Measurements from ENCODE around the gene ASTN1. TPM values are rescaled to one million over a fixed set of nuclear protein-coding genes. Genes with fewer than 3 reads are reported as not detected.

Gene ASTN1
- total RNA-seq, 4 donors from 2014 or later: 0.11 to 0.33 (median 0.19) TPM

DNA sequence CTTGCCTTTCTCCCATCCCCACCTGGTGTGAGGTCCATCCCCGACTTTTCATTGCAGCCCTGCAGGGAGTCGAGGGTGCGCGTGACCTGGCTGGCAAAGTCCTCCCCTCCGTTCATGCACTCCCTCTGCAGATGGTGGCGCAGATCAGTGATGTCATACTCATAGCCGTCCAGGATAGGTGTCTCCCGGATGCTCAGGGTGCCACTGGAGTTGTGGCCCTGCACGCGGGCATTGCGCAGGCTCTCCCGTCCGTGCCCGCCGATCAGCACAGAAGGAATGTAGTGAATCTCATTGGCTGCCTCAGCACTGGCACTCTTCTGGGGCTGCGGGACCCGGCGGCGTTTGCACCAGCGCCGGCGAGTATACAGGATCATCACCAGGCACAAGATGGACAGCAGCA is 132.1 kb downstream of the ASTN1 start:
- H3K4me1 ChIP-seq: peaks cover 0 to 3% of the 10 kb centered on the region in 2 donors
- 93 to 95% methylated on average over 19 to 20 of the region's 22 CpGs for WGBS, 2 donors
- H3K4me3 ChIP-seq (replicated peaks in 1 of 3): no peak overlapping the region
- no peak for DNase-seq
- no peak for TF ChIP-seq POLR2A (IDR thresholded peaks at IDR 0.05)
- TF ChIP-seq, protein P1, sequence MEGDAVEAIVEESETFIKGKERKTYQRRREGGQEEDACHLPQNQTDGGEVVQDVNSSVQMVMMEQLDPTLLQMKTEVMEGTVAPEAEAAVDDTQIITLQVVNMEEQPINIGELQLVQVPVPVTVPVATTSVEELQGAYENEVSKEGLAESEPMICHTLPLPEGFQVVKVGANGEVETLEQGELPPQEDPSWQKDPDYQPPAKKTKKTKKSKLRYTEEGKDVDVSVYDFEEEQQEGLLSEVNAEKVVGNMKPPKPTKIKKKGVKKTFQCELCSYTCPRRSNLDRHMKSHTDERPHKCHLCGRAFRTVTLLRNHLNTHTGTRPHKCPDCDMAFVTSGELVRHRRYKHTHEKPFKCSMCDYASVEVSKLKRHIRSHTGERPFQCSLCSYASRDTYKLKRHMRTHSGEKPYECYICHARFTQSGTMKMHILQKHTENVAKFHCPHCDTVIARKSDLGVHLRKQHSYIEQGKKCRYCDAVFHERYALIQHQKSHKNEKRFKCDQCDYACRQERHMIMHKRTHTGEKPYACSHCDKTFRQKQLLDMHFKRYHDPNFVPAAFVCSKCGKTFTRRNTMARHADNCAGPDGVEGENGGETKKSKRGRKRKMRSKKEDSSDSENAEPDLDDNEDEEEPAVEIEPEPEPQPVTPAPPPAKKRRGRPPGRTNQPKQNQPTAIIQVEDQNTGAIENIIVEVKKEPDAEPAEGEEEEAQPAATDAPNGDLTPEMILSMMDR (IDR thresholded peaks at IDR 0.05): no peak
- no peaks in the 10 kb centered on the region for H3K9me3 ChIP-seq
- intact Hi-C loops (cut with DNase I): no loop called here
- no peaks in the 10 kb centered on the region for H3K36me3 ChIP-seq
- no peak overlapping the region for H3K27ac ChIP-seq
- H3K27me3 ChIP-seq: no peaks in the 10 kb centered on the region

- Histone ChIP-seq H3K27ac (no peak overlapping the region), H3K4me1 (no peaks in the 10 kb centered on the region), H3K9me3 (no peaks in the 10 kb centered on the region), H3K36me3 (no peaks in the 10 kb centered on the region), H3K4me3 (replicated peaks in 1 of 3) (no peak overlapping the region), H3K27me3 (no peaks in the 10 kb centered on the region)
- 85 to 95% methylated on average over 4 of the region's 4 CpGs for WGBS, 2 donors
- DNase-seq: no peak
- TF ChIP-seq, protein P1 (IDR thresholded peaks at IDR 0.05): no peak
- TF ChIP-seq POLR2A (IDR thresholded peaks at IDR 0.05): no peak
- intact Hi-C loops (cut with DNase I): no loop called here
Measured at GRCh38 chr1:177024623-177025022, 139.9 kb downstream of the ASTN1 start.

- Histone ChIP-seq H3K4me3 (replicated peaks in 1 of 3) (no peak overlapping the region), H3K27me3 (no peaks in the 10 kb centered on the region), H3K9me3 (no peaks in the 10 kb centered on the region), H3K27ac (no peak overlapping the region), H3K36me3 (no peaks in the 10 kb centered on the region), H3K4me1 (no peaks in the 10 kb centered on the region)
- TF ChIP-seq, protein P1 (IDR thresholded peaks at IDR 0.05): no peak
- TF ChIP-seq POLR2A (IDR thresholded peaks at IDR 0.05): no peak
- 75 to 93% methylated on average over 2 of the region's 3 CpGs for WGBS, 2 donors
- DNase-seq: no peak
- intact Hi-C loops (cut with DNase I): no loop called here
Measured at GRCh38 chr1:177023726-177024125, 140.8 kb downstream of the ASTN1 start.

DNA sequence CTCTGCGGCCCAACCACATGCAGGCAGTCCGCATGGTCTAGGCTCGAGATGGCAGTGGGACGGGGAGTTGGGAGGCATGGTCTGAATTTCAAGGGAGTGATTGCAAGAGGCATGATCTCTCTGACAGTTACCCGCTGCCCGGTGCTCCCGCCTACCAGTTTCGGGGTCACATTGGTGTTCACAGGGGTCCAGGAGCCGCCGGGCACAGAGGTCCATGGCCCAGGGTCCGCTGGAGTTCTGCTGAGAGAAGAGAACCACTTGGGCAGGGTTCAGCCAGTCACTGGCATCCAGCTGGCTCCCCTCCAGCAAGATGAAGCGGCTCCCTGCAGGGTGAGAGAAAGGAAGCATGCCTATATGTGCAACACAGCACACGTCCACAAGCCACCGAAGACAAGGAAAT is 141.3 kb downstream of the ASTN1 start:
- H3K27me3 ChIP-seq: no peaks in the 10 kb centered on the region
- no peaks in the 10 kb centered on the region for H3K9me3 ChIP-seq
- intact Hi-C loops (cut with DNase I): no loop called here
- TF ChIP-seq, protein P1 (IDR thresholded peaks at IDR 0.05): no peak
- no peak overlapping the region for H3K27ac ChIP-seq
- DNase-seq: no peak
- H3K36me3 ChIP-seq: no peaks in the 10 kb centered on the region
- H3K4me1 ChIP-seq: no peaks in the 10 kb centered on the region
- 75 to 83% methylated on average over 7 to 14 of the region's 14 CpGs for WGBS, 2 donors
- H3K4me3 ChIP-seq (replicated peaks in 1 of 3): no peak overlapping the region

- Histone ChIP-seq H3K4me3 (replicated peaks in 1 of 3) (no peak overlapping the region), H3K36me3 (no peaks in the 10 kb centered on the region), H3K27ac (no peak overlapping the region), H3K4me1 (no peaks in the 10 kb centered on the region), H3K9me3 (no peaks in the 10 kb centered on the region), H3K27me3 (no peaks in the 10 kb centered on the region)
- 91 to 92% methylated on average over 2 of the region's 2 CpGs for WGBS, 2 donors
- TF ChIP-seq, protein P1 (IDR thresholded peaks at IDR 0.05): no peak
- no peak for TF ChIP-seq POLR2A (IDR thresholded peaks at IDR 0.05)
- DNase-seq: no peak
- intact Hi-C loops (cut with DNase I): no loop called here
Measured at GRCh38 chr1:177021687-177022086, 142.8 kb downstream of the ASTN1 start.
